ENCODE results near the gene BPI.
"Not testable (repeated sequence)": the region's sequence is repeated elsewhere in the genome, so short reads cannot be mapped to it uniquely, and the experiment has no call there.

BPI gene

GRCh38 chr20:38339521-38339896 is 35.6 kb downstream of the BPI start:
- DNase-seq = not testable (repeated sequence)

DNA sequence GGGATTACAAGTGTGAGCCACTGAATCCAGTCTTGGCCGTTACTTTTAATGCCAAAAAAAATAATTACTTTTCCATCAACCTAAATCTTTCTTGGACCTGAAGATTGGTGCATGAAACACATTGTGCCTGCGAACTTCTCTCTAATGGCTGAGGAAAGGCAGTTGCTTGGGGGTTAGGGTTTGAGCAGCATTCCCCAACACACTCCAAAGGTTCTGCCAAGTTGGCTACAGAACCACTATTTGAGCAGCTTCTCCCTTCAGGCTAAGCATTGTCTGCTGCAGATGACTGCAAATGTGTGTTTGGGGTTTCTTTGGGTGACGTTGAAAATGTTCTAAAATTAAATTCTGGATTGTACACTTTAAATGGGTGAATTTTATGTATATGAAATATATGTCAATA is 36.0 kb downstream of the BPI start:
- DNase-seq = peak; percentile 47

- no peak for DNase-seq
Observed at GRCh38 chr20:38340693-38341092, 36.7 kb downstream of the BPI start.

- no peak for DNase-seq
Observed at GRCh38 chr20:38342216-38342615, 38.3 kb downstream of the BPI start.

DNA sequence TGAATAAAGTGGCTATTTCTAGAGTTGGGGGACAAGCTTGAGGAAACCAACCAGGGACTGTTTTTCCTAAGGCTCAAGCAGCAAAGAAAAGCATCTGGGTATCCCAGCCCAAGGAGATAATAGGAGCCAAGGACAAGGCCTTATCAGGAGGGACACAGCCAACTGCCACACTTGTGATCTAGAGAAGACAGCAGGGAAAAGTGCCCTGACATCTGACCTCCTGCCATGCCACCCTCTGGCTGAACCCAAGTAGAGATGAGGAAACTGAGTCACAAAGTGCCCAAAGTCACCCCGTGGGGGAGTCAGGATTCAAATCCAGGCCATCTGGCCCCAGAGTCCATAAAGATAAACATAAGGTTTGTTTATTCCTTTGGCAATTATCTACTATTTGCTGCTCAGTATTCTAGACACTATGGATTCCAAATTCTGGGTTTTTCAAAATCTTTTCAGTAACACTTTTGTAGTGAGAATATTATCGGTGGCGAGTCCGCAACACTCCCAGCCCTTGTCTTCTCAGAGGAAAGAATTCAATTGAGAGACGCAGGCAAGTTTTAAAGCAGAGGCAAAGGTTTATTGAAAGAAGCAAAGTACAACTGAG is 38.9 kb downstream of the BPI start:
- no peak for DNase-seq

DNA sequence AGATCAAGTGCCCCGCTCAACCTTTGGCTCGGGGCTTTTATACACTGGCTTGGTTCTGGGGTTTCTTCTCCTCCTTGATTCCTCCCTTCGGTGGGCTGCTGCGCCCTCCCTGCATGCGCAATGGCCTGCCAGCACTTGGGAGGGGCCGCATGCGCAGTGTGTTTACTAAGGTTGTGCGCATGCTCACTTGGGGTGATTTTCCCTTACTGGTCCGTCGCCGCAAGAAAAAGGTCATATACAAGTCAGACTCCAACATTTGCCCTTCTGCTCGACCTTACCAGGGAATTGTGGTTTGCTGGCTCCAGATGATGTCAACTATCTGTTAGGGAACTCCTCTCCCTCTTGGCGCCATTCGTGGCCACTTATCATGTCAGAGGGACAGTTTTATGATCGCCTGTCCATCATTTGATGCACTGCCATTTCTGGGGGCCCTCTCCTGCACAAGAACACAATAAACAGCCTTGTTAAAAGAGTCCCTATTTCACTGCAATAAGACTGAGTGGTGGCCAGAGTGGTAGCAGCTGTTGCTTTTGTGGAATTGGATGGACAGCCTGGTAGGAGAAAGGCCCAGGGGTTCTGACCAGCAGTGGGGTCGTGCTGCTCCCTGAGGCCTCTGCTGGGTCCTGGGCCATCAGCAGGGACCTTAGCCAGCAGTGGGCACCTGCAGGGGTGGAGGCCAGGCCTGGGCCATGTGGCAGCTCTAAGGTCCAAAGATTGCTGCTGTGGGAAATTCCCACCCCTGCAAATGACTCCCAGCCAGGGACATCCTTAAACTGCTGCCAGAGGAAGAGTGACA is 39.6 kb downstream of the BPI start:
- peak; percentile 41 for DNase-seq

DNA sequence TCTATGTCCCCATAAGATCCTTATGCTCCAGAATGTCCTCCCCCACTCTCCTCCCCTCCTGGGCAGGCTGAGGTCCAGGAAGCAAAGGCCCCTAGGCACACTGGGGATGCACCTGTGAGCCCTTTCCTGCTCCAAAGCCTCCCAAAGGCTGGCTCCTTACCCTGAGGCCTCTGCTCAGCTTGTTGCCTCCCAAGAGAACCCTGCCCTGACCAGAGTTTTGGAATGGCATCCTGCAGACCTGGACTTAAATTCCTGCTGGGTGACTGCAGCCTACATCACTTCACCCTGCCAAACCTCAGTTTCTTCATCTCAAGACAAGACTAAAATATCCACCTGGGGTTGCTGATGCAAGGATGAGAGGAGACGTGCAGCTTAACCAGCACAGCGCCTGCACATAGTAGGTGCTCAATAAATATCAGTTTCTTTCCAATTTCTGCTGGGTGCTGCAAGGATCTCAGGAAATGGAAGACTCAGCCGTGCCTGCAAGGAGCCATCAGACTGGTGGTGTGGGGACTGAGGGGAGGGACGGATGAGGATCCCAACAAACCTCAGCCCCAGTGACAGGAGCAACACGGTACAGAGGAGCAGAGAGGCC is 40.2 kb downstream of the BPI start:
- no peak for DNase-seq

DNA sequence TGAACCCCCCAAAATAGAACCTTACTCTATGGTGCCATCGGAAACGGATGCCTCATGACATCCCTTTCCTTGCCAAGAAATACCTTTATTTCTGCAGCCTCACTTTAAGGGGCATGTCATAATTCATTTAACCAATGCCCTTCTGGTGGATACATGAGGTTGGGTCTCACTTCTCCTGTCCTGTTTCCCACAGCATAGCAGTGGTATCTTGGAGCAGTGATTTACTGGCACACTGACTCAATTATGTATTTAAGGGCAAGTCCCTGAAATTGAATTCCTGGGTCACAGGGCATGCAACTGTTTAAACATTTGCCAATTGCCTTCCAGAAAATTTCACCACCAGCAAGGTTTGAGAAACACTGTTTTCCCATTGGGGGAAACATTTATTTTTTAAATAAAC is 41.7 kb downstream of the BPI start:
- DNase-seq = no peak

- no peak for DNase-seq
Observed at GRCh38 chr20:38346247-38346651, 42.3 kb downstream of the BPI start, which contains the start of gene LBP. LBP (plus strand) TSS chr20:38346482; CDS start chr20:38346517, 35 bp downstream.

GRCh38 chr20:38346741-38347140 is 42.8 kb downstream of the BPI start:
- no peak for DNase-seq

GRCh38 chr20:38349856-38350255 is 45.9 kb downstream of the BPI start:
- no peak for DNase-seq

GRCh38 chr20:38350879-38351775 is 47.2 kb downstream of the BPI start:
- DNase-seq = no peak

- no peak for DNase-seq
Observed at GRCh38 chr20:38353316-38353715, 49.4 kb downstream of the BPI start.

DNA sequence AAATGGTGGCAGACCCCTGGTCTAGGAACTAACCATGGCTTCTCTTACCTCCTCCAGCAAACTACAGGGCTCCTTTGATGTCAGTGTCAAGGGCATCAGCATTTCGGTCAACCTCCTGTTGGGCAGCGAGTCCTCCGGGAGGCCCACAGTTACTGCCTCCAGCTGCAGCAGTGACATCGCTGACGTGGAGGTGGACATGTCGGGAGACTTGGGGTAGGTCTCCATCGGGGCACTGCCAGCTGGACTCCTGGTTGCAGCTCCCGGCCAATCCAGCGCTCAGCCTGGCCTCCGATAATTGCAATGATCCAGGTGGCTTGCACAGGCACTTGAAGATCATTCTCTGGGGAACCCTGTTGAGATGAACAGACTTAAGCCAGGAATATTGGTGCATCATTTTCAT is 50.3 kb downstream of the BPI start:
- DNase-seq = no peak

DNA sequence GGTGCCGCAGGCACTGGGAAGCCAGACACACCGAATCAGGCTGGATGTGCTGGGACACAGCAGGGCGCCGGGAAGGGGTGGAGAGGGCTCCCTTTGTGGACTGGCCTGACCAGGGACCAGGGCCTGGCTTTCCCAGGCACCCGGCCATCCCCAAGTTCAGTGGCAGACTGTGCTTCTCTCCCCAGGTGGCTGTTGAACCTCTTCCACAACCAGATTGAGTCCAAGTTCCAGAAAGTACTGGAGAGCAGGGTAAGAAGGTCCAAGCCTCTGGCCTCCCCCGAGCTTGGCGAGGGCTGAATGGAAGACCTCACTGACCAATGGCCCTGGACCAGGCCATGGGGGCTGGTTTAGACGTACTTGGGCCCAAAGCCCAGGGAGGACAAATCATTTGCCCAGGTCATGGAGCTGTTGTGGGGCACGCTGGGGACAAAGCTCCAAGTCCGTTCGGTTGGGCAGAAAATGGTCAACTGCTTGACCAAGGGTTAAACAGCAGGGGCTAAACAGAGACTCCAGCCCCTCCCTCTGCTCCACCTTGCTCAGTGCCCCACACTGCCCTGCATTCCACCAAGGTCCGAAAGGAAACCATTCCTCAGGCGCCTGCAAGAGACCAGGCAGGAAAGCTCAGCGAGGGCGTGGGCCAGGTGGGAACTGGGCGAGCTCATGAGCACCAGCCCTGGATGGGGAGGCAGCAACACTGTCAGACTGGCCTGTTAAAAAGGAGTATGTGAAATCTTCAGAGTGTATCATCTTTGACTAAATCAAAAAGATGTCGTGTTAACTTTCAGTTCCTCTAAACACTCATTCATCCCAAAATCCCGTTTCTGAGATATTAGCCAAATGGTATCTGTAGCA is 51.4 kb downstream of the BPI start:
- DNase-seq = no peak

GRCh38 chr20:38357653-38358207 is 53.8 kb downstream of the BPI start:
- DNase-seq = no peak

GRCh38 chr20:38358556-38358955 is 54.6 kb downstream of the BPI start:
- DNase-seq = no peak

DNA sequence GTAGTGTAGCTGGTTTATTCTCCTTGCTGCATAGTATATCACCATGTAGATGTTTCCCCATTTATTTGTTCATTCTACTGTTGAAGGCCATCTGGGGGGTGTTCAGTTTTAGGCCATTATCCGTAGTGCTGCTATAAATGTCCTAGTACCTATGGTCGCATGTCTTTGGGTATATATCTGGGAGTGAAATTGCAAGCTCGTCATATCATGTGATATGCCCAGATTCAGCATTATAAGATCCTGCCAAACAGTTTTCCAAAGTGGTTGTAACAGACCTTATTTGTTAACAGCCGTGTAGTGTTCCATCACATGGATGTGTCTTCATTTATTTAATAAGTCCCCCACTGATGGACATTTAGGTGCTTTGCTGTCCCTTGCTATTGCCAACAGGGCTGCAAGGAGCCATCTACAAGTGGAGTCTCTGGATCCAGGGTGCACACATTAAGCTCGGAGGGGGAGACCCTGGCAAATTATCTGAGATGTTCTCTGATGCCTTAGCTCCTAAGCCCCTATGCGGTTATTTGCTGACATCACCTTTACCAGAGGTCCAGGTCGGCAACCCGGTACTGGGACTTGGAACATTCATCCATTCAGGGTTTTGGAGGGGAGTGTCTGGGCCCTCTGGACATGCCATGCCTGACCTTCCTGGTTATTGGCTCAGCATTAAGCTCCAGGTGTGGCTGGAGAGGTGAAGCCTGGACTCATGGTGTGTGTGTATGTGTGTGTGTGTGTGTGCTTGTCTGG is 59.2 kb downstream of the BPI start:
- DNase-seq = no peak

GRCh38 chr20:38369389-38369788 is 65.4 kb downstream of the BPI start:
- DNase-seq = no peak

- DNase-seq = no peak
Observed at GRCh38 chr20:38372806-38373205, 68.8 kb downstream of the BPI start.

GRCh38 chr20:38373231-38373867 is 69.4 kb downstream of the BPI start:
- DNase-seq = no peak

All from right hindlimb (tissue), 1 donor.